GM18873 (cell line): ENCODE measurements around the gene SERPINB1.

Experiments used
- ATAC-seq: cut with Tn5 transposase; IDR thresholded peaks from one replicate; pipeline ENCODE4 v1.9.1; 2021; ENCODE audit warnings: mild to moderate bottlenecking, moderate library complexity, moderate number of reproducible peaks; ENCODE audit not compliant: unreplicated experiment, low FRiP score

The SERPINB1 gene

DNA sequence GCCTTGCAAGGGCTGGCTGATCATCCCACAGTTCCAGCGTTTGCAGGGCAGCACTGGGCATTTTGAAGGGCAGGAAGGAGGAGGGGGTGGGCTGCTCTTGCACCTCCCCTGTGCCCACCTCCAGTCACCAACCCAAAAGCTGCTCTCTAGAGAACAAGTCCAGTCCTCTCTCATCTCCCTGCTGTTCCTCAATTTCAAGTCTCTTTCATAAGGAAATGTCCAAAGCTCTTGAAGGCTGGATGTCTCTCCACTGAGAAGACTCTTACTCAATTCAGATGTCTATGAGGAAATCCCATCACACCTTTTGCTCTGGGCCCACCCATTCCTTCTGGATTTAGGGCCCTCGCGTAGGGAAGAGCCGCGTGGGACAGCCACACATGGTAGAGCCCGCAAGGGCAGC is 44.8 kb downstream of the SERPINB1 start:
- no peak for ATAC-seq

DNA sequence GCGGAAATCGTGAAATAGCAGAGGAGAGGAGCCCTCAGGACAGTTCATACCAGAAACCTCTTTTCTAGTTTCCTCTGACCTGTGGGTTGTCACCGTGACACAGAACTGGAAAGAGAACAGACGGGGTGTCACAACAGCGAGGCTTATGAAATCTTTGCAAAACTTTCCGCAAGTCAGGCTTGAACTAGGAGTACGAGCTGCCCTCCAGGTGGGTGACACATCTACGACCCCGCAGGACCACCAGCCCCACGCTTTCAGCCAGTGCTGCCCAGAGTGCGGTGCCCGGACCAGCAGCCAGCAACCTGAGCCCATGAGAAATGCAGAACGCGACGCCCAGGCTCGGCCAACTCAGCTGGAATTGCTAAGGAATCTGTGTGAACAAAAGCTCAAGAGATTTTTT is 45.7 kb downstream of the SERPINB1 start:
- no peak for ATAC-seq

DNA sequence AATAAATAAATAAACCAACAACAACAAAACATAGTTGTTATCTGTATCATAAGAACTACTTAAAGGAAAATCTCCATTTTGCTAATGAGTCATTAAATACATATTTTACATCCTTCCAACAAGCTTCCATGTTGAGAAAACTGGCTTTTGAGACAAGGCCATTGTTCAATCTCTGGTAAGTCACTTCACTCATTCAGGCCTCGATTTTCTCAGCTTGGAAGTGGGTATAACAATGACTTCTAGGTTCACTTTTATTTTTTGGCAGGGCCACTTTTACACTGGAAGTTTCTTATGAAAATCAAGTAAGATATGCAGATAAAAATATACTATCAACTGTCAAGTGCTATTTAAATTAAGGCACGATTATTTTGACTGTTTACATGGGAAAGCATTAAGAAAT is 46.5 kb downstream of the SERPINB1 start:
- ATAC-seq = no peak

DNA sequence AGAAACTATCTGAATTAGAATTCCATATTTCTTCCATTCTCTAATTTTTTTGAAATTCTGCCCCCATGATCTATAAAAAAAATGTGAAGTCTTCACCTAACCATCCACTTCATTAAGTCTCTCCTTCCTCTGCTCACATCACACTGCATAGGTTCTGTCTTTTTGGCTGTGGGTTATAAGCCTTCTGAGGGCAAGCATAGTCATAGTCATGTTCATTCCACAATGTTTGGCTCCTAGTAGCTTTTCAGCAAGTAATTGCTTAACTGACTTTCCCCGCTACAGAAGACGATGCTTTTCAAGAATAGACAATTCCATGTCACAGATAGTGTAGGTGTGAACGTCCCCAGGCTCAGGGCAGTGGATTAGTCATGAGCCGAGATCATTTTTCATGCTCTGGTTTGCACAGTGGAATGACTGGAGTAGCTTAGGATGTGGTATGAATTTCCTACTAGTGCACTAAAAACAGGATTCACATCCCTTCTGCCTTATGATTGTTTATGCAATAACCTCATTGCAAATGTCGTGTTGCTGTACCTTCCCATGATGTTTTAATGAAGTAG is 47.4 kb downstream of the SERPINB1 start:
- ATAC-seq = no peak

DNA sequence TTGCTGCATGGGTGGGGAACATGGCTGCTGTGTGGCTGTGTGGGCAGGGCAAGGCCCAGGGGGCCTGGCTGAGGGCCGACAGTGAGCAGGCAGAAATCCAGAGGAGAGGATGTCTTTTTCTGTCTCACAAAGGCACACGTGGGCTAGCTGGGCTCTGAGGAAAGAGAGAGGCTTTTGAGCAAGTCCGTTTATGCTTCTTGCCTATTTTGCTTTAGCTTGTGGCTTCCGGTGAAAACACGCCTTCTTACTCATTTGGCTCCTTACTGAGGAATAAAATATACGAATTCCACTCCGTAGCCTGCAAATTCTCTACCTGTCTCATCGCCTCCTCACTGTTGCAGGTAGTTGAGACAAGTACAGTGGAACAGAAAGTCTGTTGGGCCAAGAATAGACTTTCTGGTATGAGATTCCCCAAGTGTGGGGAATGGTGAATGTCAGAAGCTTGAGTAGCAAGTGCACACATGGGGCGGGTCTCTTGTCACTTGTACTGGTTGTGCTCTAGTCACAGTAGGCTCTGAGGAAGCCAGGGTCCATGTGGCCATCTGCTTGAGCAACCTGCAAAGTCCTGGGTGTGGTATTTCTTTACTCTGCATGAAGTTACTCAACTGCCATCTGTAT is 48.0 kb downstream of the SERPINB1 start:
- no peak for ATAC-seq

DNA sequence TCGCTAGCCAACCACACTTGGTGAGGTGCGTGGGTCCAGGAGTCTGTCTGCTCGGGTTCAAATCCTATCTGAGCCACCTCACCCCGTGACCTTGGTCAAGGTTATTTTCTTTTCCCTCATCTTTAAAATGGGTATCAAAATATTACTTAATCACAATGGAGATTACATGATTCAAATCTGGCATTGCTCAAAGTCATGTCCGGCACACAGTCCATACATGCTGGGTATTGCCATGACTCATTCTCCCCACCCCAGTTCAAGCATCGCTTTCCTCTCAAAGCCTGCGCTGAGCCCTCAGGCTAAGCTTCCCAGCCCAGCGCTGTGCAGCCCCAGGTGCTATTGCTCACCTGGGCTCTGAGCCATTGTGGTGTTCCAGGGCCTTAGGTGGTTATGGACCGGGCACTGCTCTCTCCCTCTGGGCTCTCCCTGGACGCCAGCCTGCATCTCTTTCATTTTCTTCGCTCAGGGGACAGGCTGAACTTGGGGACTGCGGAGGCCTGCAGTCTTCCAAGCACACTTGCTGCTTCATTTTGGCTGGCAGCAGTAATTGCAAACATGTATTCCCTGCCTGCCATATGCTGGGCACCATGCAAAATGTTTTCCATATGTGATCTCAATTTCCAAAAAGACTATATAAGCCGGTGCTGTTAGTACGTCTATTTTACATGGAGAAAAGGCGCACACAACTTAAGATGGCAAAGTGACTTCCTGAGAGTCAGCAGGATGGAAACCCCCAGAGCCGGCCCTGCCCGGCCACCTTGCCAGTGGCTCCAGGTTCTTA is 49.1 kb downstream of the SERPINB1 start:
- no peak for ATAC-seq

DNA sequence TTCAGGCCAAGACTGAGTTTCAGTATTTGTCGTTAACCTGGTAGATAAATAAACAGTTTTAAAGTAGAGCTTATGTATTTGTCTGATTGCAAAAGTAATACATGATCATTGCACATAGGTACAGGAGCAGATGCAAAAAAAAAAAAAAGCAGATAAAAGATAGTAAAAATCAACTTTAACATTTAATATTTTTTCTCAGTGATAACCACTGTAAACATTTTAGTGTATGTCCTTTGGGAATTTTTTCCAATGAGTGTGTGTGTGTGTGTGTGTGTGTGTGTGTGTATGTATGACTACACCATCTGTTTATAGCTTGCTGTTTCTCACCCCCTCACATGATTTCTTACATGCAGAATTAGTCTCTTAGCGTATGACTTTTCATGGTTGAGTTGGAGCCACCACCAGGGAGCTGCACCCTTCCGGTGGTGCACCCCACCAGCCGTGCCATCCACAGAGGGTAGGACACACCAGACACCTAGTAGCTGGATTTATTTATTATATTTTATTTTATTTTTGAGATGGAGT is 50.2 kb downstream of the SERPINB1 start:
- ATAC-seq = no peak

DNA sequence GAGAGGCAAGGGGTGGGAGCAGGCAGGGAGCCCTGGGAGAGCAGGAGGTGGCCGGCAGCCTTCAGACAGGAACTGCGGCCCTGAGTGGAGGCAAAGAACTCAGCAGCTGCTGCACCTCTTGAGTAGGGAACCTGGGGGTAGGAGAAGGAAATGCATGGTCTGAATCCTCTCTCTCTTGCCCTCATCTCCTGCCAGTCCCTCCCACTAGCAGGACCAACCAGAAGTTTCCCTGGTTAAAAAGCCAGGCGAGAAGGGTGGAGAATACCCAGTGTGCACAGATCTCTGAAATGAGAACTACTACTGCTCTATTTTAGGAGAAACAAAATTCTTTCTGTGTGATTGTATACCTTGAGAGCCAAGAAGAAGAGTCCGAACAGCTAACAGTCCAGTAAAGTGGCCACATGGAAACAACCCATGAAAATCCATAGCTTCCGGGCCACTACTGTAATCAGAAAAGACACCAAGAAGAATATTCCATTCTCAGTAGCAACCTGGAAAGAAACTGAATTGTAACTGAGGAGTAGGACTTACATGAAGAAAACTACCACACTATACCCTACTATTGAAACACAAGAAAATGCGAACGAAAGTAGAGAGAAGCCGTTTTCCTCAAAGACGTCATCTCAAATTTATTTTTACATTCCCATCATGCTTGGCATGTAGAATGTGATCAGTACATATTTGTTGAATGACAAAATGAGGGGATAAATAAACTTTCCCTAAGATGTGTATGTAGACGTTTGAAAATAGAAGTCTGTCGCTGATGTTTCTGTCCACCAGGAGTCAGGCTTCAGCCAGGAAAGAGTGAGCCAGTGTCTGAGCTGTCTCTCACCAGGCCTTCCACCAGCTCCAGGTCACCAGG is 50.8 kb downstream of the SERPINB1 start:
- ATAC-seq = no peak

DNA sequence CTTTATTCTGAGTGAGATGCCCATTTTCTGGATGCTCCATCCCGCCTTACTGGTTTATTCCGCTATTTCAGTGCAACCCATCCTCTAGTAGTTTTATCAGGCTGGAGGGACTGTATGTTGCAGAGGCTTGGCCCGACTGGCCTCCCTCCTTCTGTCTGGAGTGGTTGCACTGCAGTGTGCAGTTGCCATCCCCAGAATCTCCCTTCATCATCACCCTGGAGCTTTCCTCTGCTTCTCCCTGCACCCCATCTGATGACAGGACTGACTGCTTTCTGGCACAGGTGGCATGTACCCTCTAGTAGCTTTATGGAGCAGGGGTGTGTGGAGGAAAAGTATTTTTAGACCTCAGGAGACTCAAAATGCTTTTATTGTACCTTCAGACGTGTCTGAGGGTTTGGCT is 55.4 kb downstream of the SERPINB1 start:
- no peak for ATAC-seq

DNA sequence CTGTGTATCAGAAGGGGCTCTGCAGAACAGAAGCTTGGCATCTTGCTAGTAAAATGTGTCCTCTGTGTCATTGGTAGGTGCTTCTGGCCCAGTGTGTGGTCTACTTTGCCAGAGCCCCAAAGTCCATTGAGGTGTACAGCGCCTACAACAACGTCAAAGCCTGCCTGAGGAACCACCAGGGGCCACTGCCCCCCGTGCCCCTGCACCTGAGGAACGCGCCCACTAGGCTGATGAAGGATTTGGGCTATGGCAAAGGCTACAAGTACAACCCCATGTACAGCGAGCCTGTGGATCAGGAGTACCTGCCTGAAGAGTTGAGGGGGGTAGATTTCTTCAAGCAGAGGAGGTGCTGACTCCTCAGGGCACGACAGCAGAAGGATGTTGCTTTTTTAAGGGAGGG is 56.7 kb downstream of the SERPINB1 start:
- ATAC-seq = no peak

DNA sequence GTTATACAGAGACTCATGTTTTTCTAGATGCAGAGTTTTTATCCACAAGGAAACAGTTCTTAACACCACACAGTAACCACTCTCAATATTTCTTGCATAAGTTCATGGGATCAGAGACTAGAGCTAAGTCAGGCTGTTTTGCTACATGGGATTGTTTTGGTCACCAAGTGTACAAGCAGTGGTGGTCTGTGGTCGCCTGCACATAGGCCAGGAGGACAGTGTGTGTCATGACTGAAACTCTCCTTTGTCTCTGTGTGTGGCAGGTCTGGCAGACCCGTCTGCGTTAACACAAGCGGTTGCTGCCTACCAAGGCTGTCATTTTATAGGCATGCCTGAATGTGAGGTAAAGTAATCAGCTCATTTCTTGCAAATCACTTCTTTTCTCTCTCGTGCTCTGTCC is 57.6 kb downstream of the SERPINB1 start:
- no peak for ATAC-seq

DNA sequence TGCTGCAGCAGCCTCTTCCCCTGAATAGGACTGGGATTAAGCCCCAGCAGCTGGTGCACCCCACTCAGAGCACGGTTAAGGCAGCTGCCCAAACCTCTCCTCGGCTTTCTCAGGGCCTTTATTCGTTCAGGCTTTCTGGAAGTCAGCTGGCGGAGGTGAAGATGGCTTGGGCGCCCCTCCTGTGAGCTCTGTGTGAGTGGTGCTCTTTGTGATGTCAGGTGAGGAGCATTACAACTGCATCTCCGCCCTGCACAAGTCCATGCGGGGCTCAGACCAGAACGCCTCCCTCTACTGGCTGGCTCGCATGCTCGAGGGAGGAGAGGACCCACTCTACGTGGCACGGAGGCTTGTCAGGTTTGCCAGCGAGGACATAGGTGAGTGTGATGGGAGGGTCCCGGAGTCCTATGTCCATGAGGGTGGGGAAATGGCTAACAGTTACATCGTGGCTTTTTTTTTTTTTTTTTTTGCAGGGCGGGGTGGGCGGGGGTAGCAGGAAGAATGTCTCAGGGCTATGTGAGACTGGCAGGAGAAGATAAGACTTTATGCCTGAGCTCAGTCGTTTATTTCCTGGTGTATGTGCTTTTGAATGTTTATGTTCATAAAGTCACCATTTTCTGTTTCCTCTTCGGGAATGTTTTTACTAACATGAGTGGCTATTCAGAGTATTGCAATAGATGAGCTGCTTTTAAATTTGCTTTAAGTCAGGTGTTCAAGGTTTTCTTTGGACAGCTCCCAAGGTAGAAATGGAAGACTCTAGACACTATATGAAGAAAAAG is 58.3 kb downstream of the SERPINB1 start:
- ATAC-seq = no peak

DNA sequence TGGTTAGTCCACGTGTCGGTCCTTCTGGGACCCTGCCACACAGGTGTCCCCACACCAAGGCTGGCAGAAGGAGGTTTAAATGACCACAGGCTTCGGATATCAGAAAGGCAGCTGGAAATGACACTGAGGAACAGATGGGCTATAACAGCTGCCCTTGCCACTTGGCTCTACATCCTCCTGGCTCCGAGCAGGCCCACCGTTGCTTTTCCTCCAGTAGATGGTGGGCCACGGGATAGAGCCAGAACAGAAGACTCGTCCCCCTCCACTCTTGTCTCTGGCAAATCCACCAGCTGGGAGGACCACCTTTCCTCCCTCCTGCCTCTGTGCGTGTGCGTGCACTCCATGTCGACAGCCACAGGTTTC is 58.9 kb downstream of the SERPINB1 start:
- ATAC-seq = no peak

DNA sequence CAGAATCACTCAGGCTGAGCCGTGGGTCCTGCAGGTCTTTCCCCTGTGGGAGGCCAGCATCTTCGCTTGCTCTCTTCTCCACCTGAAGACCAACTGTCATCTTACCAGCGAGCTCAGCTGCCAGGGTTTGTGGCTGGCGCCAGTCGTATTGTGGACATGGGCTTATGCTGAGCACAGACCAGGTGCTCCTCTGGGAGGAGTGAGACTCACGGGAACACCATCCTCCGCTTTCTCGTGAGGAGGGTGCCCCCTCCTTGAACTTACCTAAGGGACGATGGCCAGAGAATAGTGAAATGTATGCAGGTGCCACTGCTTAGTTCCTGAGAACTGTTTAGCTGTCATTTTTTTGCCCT is 59.3 kb downstream of the SERPINB1 start:
- ATAC-seq = no peak
